HCEC 1CT (cell line): ENCODE measurements around the gene CEND1.
"Not testable (repeated sequence)": the region's sequence is repeated elsewhere in the genome, so short reads cannot be mapped to it uniquely, and the experiment has no call there.

Experiments
- DNase-seq: peaks from one replicate; pipeline ENCODE4 v3.0.0-alpha.2; 2017

CEND1 gene

GRCh38 chr11:763073-763463, 26.8 kb downstream of the CEND1 start:
- no peak for DNase-seq

- DNase-seq = peak; percentile 94
Measured at GRCh38 chr11:762421-763072, 27.3 kb downstream of the CEND1 start.

GRCh38 chr11:761526-762108, 28.3 kb downstream of the CEND1 start:
- no peak for DNase-seq

- no peak for DNase-seq
Measured at GRCh38 chr11:760236-760635, 29.7 kb downstream of the CEND1 start.

GRCh38 chr11:749731-750130, 40.2 kb downstream of the CEND1 start:
- no peak for DNase-seq

- DNase-seq = peak; percentile 6
Measured at GRCh38 chr11:748007-748359, 41.9 kb downstream of the CEND1 start.

- peak; percentile 91 for DNase-seq
Measured at GRCh38 chr11:747158-748006, 42.5 kb downstream of the CEND1 start, which contains the start of gene TALDO1. TALDO1 (plus strand) TSS chr11:747464; CDS start chr11:747482, 18 bp downstream.

- peak; percentile 3 for DNase-seq
Measured at GRCh38 chr11:746289-747157, 43.4 kb downstream of the CEND1 start.

GRCh38 chr11:745428-745827, 44.5 kb downstream of the CEND1 start:
- DNase-seq = no peak

GRCh38 chr11:742571-743201, 47.2 kb downstream of the CEND1 start:
- DNase-seq = no peak

GRCh38 chr11:742156-742546, 47.7 kb downstream of the CEND1 start:
- no peak for DNase-seq

- DNase-seq = not testable (repeated sequence)
Measured at GRCh38 chr11:737899-738298, 52.0 kb downstream of the CEND1 start.

- no peak for DNase-seq
Measured at GRCh38 chr11:737366-737765, 52.5 kb downstream of the CEND1 start.
